ENCODE data around the gene KSR1. TPM values are rescaled to one million over a fixed set of nuclear protein-coding genes. Genes with fewer than 3 reads are reported as not detected.

Gene KSR1
- total and polyA plus RNA-seq, 9 of the 15 experiments (the other 6 are each of a cell fraction or from before 2014, with no cell fraction given): 1.4 to 51.7 (median 18.4) TPM

- TF ChIP-seq, protein P1, sequence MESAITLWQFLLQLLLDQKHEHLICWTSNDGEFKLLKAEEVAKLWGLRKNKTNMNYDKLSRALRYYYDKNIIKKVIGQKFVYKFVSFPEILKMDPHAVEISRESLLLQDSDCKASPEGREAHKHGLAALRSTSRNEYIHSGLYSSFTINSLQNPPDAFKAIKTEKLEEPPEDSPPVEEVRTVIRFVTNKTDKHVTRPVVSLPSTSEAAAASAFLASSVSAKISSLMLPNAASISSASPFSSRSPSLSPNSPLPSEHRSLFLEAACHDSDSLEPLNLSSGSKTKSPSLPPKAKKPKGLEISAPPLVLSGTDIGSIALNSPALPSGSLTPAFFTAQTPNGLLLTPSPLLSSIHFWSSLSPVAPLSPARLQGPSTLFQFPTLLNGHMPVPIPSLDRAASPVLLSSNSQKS (CRISPR knock-in tag; IDR thresholded peaks at IDR 0.05): no peak
- no peak for TF ChIP-seq PHF8 (IDR thresholded peaks at IDR 0.05; ENCODE audit: borderline replicate concordance, low read length)
- TF ChIP-seq BACH1 (tag; IDR thresholded peaks at IDR 0.05): peak; percentile 49; the same call in 1 of the 2 replicates
- TF ChIP-seq HOMEZ (CRISPR knock-in tag; IDR thresholded peaks at IDR 0.05): no peak
- TF ChIP-seq FOXJ3 (CRISPR knock-in tag; IDR thresholded peaks at IDR 0.05): no peak
- TF ChIP-seq SNRNP70 (optimal IDR thresholded peaks at IDR 0.05; ENCODE audit: low read depth, low read length): no peak
- no peak for TF ChIP-seq ETV6 (IDR thresholded peaks at IDR 0.05; ENCODE audit: borderline replicate concordance in 1 of 2, low read depth in 2 of 2, low read length in 1 of 2)
- no peak for TF ChIP-seq ETV6 (CRISPR knock-in tag; IDR thresholded peaks at IDR 0.05; ENCODE audit: borderline replicate concordance)
- TF ChIP-seq NCOA4 (IDR thresholded peaks at IDR 0.05; ENCODE audit: partially characterized antibody): no peak
- TF ChIP-seq BDP1 (IDR thresholded peaks at IDR 0.05; ENCODE audit: insufficient read depth, insufficient read length): no peak
- TF ChIP-seq ZNF75A (CRISPR knock-in tag; IDR thresholded peaks at IDR 0.05): no peak
- no peak for TF ChIP-seq ZNF224 (CRISPR knock-in tag; IDR thresholded peaks at IDR 0.05)
- no peak for TF ChIP-seq FOXP1 (CRISPR knock-in tag; IDR thresholded peaks at IDR 0.05)
- TF ChIP-seq ZNF764 (CRISPR knock-in tag; IDR thresholded peaks at IDR 0.05; ENCODE audit: low read depth): no peak
- TF ChIP-seq ZC3H8 (IDR thresholded peaks at IDR 0.05): no peak
- TF ChIP-seq, protein P2, sequence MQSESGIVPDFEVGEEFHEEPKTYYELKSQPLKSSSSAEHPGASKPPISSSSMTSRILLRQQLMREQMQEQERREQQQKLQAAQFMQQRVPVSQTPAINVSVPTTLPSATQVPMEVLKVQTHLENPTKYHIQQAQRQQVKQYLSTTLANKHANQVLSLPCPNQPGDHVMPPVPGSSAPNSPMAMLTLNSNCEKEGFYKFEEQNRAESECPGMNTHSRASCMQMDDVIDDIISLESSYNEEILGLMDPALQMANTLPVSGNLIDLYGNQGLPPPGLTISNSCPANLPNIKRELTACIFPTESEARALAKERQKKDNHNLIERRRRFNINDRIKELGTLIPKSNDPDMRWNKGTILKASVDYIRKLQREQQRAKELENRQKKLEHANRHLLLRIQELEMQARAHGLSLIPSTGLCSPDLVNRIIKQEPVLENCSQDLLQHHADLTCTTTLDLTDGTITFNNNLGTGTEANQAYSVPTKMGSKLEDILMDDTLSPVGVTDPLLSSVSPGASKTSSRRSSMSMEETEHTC (IDR thresholded peaks at IDR 0.05): no peak
- TF ChIP-seq PTTG1 (tag; IDR thresholded peaks at IDR 0.05; ENCODE audit: low read depth): no peak
- no peak for TF ChIP-seq ZBTB17 (CRISPR knock-in tag; IDR thresholded peaks at IDR 0.05)
- TF ChIP-seq GMEB1 (CRISPR knock-in tag; IDR thresholded peaks at IDR 0.05): no peak
- no peak for TF ChIP-seq ZNF707 (CRISPR knock-in tag; conservative IDR thresholded peaks at IDR 0.05)
- no peak for TF ChIP-seq ZNF445 (CRISPR knock-in tag; IDR thresholded peaks at IDR 0.05; ENCODE audit: low read depth)
- TF ChIP-seq, protein P3, sequence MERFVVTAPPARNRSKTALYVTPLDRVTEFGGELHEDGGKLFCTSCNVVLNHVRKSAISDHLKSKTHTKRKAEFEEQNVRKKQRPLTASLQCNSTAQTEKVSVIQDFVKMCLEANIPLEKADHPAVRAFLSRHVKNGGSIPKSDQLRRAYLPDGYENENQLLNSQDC (CRISPR knock-in tag; IDR thresholded peaks at IDR 0.05): no peak
These were observed 88.3 kb downstream of the KSR1 start (continued) for GRCh38 chr17:27544350-27545131.
